Measurements from ENCODE around the gene SLC12A1.
A peak's percentile ranks its signal among the peaks of the same experiment; 100 is the strongest.

The SLC12A1 gene

GRCh38 chr15:48281674-48282073, 75.6 kb downstream of the SLC12A1 start:
- TF ChIP-seq CTCF (IDR thresholded peaks at IDR 0.05; ENCODE audit: low read depth, low read length, missing control alignments), result no peak
- H3K4me3 ChIP-seq (ENCODE audit: low read depth, low read length), result no peak overlapping the region
- DNase-seq (ENCODE audit: low read depth), result no peak

GRCh38 chr15:48282216-48282615, 76.1 kb downstream of the SLC12A1 start:
- H3K4me3 ChIP-seq (ENCODE audit: low read depth, low read length), result no peak overlapping the region

GRCh38 chr15:48283396-48284145, 77.5 kb downstream of the SLC12A1 start:
- TF ChIP-seq CTCF (IDR thresholded peaks at IDR 0.05; ENCODE audit: low read depth, low read length, missing control alignments), result no peak
- DNase-seq (ENCODE audit: low read depth), result no peak
- H3K4me3 ChIP-seq (ENCODE audit: low read depth, low read length), result no peak overlapping the region

More at GRCh38 chr15:48282216-48282615, 76.1 kb downstream of the SLC12A1 start:
- no peak for TF ChIP-seq CTCF (IDR thresholded peaks at IDR 0.05; ENCODE audit: low read depth, low read length, missing control alignments)
- no peak for DNase-seq (ENCODE audit: low read depth)

GRCh38 chr15:48285329-48286214, 79.5 kb downstream of the SLC12A1 start:
- peak; percentile 64 for TF ChIP-seq CTCF (IDR thresholded peaks at IDR 0.05; ENCODE audit: low read depth, low read length, missing control alignments)
- peak; percentile 43 for DNase-seq (ENCODE audit: low read depth)
- H3K4me3 ChIP-seq (ENCODE audit: low read depth, low read length), result no peak overlapping the region

- no peak for DNase-seq (ENCODE audit: low read depth)
- no peak for TF ChIP-seq CTCF (IDR thresholded peaks at IDR 0.05; ENCODE audit: low read depth, low read length, missing control alignments)
- H3K4me3 ChIP-seq (ENCODE audit: low read depth, low read length), result no peak overlapping the region
These were observed 83.5 kb downstream of the SLC12A1 start for GRCh38 chr15:48289628-48290027.

- no peak for TF ChIP-seq CTCF (IDR thresholded peaks at IDR 0.05; ENCODE audit: low read depth, low read length, missing control alignments)
- no peak overlapping the region for H3K4me3 ChIP-seq (ENCODE audit: low read depth, low read length)
- no peak for DNase-seq (ENCODE audit: low read depth)
These were observed 86.4 kb downstream of the SLC12A1 start for GRCh38 chr15:48292458-48292857.
